ENCODE results near the gene ROR2.

DNA sequence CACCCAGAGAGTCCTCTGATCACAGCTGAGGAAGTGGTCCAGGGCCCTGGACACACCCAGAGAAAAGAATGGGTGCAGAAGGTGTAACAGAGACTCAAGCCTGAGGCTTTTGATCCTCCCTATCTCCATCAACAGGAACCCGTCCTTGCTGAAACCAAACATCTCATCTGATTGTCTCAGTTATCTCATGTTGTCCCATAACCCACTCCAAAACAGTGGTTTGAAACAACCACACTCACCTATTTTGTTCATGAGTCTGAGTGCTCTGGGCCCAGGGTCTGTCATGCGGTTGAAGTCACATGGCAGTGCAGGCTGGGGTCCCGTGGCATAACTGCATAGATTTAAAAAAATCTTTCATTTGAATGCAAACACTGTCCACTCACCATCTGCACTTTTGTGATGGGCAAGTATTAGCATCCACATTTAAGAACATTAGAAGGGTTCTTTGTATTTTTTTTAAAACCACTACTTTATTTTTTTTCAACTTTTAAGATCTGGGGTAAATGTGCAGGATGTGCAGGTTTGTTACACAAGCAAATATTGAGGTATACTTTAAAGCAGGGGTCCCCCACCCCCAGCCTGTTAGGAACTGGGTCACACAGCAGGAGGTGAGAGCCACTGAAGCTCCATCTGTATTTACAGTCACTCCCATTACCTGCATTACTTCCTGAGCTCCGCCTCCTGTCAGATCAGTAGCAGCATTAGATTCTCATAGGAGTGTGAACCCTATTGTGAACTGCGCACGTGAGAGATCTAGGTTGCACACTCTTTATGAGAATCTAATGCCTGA, 255.8 kb downstream of the ROR2 start:
- TF ChIP-seq, protein P1, sequence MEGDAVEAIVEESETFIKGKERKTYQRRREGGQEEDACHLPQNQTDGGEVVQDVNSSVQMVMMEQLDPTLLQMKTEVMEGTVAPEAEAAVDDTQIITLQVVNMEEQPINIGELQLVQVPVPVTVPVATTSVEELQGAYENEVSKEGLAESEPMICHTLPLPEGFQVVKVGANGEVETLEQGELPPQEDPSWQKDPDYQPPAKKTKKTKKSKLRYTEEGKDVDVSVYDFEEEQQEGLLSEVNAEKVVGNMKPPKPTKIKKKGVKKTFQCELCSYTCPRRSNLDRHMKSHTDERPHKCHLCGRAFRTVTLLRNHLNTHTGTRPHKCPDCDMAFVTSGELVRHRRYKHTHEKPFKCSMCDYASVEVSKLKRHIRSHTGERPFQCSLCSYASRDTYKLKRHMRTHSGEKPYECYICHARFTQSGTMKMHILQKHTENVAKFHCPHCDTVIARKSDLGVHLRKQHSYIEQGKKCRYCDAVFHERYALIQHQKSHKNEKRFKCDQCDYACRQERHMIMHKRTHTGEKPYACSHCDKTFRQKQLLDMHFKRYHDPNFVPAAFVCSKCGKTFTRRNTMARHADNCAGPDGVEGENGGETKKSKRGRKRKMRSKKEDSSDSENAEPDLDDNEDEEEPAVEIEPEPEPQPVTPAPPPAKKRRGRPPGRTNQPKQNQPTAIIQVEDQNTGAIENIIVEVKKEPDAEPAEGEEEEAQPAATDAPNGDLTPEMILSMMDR (IDR thresholded peaks at IDR 0.05; ENCODE audit: insufficient read depth, low read length, poor library complexity, severe bottlenecking) = no peak
- no peak for TF ChIP-seq EZH2phosphoT487 (conservative IDR thresholded peaks at IDR 0.05; ENCODE audit: low read length)
